GM18907 (cell line): Measurements from ENCODE around the gene OBI1.

Source experiments
- ATAC-seq: cut with Tn5 transposase; IDR thresholded peaks from one replicate; pipeline ENCODE4 v1.9.1; 2021; ENCODE audit warnings: mild to moderate bottlenecking, moderate library complexity; ENCODE audit not compliant: unreplicated experiment

The OBI1 gene

GRCh38 chr13:78592584-78592983 lies 66.4 kb downstream of the OBI1 start:
- no peak for ATAC-seq

- ATAC-seq: no peak
Measured at GRCh38 chr13:78589206-78589605, 69.7 kb downstream of the OBI1 start.

GRCh38 chr13:78587395-78587794 lies 71.6 kb downstream of the OBI1 start:
- no peak for ATAC-seq

GRCh38 chr13:78586706-78587105 lies 72.2 kb downstream of the OBI1 start:
- no peak for ATAC-seq

GRCh38 chr13:78576261-78576660 lies 82.7 kb downstream of the OBI1 start:
- no peak for ATAC-seq

- ATAC-seq: no peak
Measured at GRCh38 chr13:78572459-78572858, 86.5 kb downstream of the OBI1 start.

GRCh38 chr13:78569029-78569428 lies 89.9 kb downstream of the OBI1 start:
- no peak for ATAC-seq

GRCh38 chr13:78566631-78567030 lies 92.3 kb downstream of the OBI1 start:
- ATAC-seq: no peak
